Activated CD8-positive, alpha-beta memory T cell treated with anti-CD3 and anti-CD28 coated beads, Interleukin-2, amount 50 U/mL, for 24 hours (primary cell): ENCODE results near the gene KCTD21.

ENCODE experiments used
- DNase-seq: peaks from one replicate; pipeline ENCODE4 v3.0.0-alpha.2; 2020; ENCODE audit errors: extremely low read depth

The KCTD21 gene

GRCh38 chr11:78140392-78141077, 47.9 kb downstream of the KCTD21 start:
- DNase-seq: no peak

- DNase-seq: peak; percentile 91
Measured at GRCh38 chr11:78139422-78140391, 48.7 kb downstream of the KCTD21 start, which contains the start of gene ALG8. Gene ALG8 (minus strand): TSS chr11:78139626. CDS start chr11:78139588, 38 bp downstream.

DNA sequence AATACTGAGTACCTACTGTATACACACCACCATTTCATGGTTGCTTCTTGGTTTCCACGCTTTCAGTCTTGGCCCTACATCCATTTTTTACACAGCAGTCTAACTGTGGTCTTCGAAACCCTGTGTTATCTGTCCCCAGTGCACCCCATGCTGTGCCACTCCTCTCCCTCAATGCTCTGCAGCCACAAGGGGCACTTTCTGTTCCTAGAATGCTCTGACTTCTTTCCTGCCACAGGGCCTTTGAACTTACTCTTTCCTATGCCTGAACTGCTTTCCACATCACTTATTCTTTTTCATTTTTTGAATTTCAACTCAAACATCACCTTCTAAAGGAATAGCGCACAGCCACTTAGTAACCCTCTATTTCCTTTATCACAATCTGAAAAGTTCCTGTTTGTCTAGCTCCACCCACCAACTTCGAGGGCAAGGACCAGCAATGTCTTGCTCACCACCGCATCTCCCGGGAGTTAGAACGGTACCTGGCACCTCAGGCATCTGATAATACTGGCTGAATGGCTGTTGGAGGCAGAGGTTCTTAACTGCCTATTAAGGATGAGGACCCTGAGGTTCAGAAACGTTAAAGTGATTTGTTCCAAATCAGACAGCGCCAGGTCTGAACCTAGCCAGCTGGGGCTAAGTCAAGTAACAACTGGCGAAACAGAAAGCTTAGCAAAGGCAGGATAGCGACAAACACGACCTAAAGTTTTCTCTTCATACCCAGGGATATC, 49.6 kb downstream of the KCTD21 start:
- DNase-seq: no peak

GRCh38 chr11:78138291-78138690, 50.1 kb downstream of the KCTD21 start:
- DNase-seq: no peak

DNA sequence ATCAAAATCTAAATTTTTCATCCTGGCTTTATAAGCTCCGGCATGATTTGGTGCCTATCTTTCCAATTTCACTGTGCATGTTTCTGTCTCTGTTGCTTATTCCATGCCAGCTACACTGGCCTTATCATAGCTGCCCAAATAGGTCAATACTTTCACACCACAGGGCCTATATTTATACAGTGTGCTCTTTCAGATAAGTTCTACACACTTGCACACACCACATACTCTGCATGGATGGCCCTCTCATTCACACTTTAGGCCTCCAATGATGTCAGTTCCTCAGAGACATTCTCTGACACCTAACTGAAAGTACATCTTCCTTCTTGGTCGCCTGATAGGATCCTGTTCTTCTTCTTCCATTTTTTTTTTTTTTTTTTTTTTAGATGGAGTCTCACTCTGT, 56.0 kb downstream of the KCTD21 start:
- DNase-seq: no peak

DNA sequence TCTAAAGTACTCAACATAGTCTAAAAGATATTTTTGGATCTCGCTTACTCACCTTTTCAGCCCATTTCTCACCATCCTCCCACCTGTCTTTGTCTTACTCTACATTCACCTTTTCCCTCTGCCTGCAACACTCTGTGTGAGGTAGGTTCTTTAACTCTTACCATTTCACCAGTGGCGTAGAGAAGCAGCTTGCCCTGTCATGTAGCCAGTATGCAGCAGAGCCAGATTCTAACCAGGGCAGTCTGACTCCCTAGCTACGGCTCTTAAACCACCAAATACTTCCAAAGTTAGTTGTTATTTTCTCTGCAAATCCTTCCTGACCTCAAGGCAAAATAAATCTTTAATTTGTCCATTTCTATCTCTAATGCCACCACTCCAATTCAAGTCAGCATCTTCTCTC, 56.5 kb downstream of the KCTD21 start:
- no peak for DNase-seq

GRCh38 chr11:78127403-78127802, 61.0 kb downstream of the KCTD21 start:
- no peak for DNase-seq
